ENCODE results near the gene CCDC157. TPM values are rescaled to one million over a fixed set of nuclear protein-coding genes. Genes with fewer than 3 reads are reported as not detected.
A peak's percentile ranks its signal among the peaks of the same experiment; 100 is the strongest.
"Not testable (repeated sequence)": the region's sequence is repeated elsewhere in the genome, so short reads cannot be mapped to it uniquely, and the experiment has no call there.

Gene CCDC157
- total RNA-seq, 2 donors from 2014 or later: 1.6 to 2.3 TPM

- no peak for ATAC-seq
- DNase-seq: no peak
- intact Hi-C loops (cut with DNase I, micrococcal nuclease): no loop called here
These were observed 32.6 kb upstream of the CCDC157 start for GRCh38 chr22:30324014-30324730.

- DNase-seq: peak; percentile 64 to 83
- intact Hi-C loops (cut with DNase I, micrococcal nuclease): no loop called here
- peak; percentile 54 for ATAC-seq
These were observed 31.6 kb upstream of the CCDC157 start for GRCh38 chr22:30325065-30325720.

- intact Hi-C loops (cut with DNase I, micrococcal nuclease): loop anchor here in 1 of 2 donors (2.0 kb wide), 1 partner anchor 37 kb away; the partner anchor contains the start of gene CASTOR1
- ATAC-seq: no peak
- DNase-seq: peak in 1 of 2 donors; percentile 49
These were observed 31.0 kb upstream of the CCDC157 start for GRCh38 chr22:30325724-30326254.

- ATAC-seq (peak; percentile 52), DNase-seq (peak; percentile 70)
- intact Hi-C loops (cut with DNase I, micrococcal nuclease): loop anchor here in 1 of 2 donors (2.0 kb wide), 1 partner anchor 37 kb away; the partner anchor contains the start of gene CASTOR1
These were observed 30.5 kb upstream of the CCDC157 start for GRCh38 chr22:30326255-30326705.

- intact Hi-C loops (cut with DNase I, micrococcal nuclease): loop anchor here in 1 of 2 donors (2.0 kb wide), 1 partner anchor 38 kb away; the partner anchor contains the start of gene CASTOR1
- peak; percentile 94 to 95 for DNase-seq
- ATAC-seq: peak; percentile 81
These were observed 30.0 kb upstream of the CCDC157 start, which contains the start of gene TBC1D10A for GRCh38 chr22:30326706-30327362. TBC1D10A (minus strand) TSS chr22:30326941; CDS start chr22:30326881, 60 bp downstream.

GRCh38 chr22:30327864-30328345, 28.9 kb upstream of the CCDC157 start:
- DNase-seq (peak in 1 of 2 donors; percentile 62), ATAC-seq (peak; percentile 47)
- intact Hi-C loops (cut with DNase I, micrococcal nuclease): loop anchor here in 1 of 2 donors (2.0 kb wide), 1 partner anchor 39 kb away; the partner anchor contains the start of gene CASTOR1

GRCh38 chr22:30328466-30329049, 28.2 kb upstream of the CCDC157 start:
- no peak for DNase-seq
- intact Hi-C loops (cut with DNase I, micrococcal nuclease): no loop called here
- ATAC-seq: peak; percentile 17

GRCh38 chr22:30332551-30332950, 24.3 kb upstream of the CCDC157 start:
- intact Hi-C loops (cut with DNase I, micrococcal nuclease): no loop called here
- ATAC-seq (no peak), DNase-seq (no peak)

- DNase-seq (peak in 1 of 2 donors; percentile 34), ATAC-seq (peak; percentile 87)
- intact Hi-C loops (cut with DNase I, micrococcal nuclease): no loop called here
These were observed 23.7 kb upstream of the CCDC157 start for GRCh38 chr22:30332994-30333706.

- ATAC-seq (no peak), DNase-seq (no peak)
- intact Hi-C loops (cut with DNase I, micrococcal nuclease): no loop called here
These were observed 23.1 kb upstream of the CCDC157 start for GRCh38 chr22:30333707-30334087.

- ATAC-seq (no peak), DNase-seq (no peak)
- intact Hi-C loops (cut with DNase I, micrococcal nuclease): no loop called here
These were observed 22.2 kb upstream of the CCDC157 start for GRCh38 chr22:30334646-30335045.

- no peak for ATAC-seq
- intact Hi-C loops (cut with DNase I, micrococcal nuclease): no loop called here
- no peak for DNase-seq
These were observed 21.6 kb upstream of the CCDC157 start for GRCh38 chr22:30335236-30335635.

- ATAC-seq (no peak), DNase-seq (no peak)
- intact Hi-C loops (cut with DNase I, micrococcal nuclease): no loop called here
These were observed 19.9 kb upstream of the CCDC157 start for GRCh38 chr22:30336752-30337460.

- intact Hi-C loops (cut with DNase I, micrococcal nuclease): no loop called here
- DNase-seq: no peak
- no peak for ATAC-seq
These were observed 19.4 kb upstream of the CCDC157 start for GRCh38 chr22:30337461-30337778.

- ATAC-seq; DNase-seq; intact Hi-C loops (cut with DNase I, micrococcal nuclease): not testable (repeated sequence)
These were observed 18.5 kb upstream of the CCDC157 start for GRCh38 chr22:30338341-30338740.

- DNase-seq (no peak), ATAC-seq (no peak)
- intact Hi-C loops (cut with DNase I, micrococcal nuclease): no loop called here
These were observed 18.0 kb upstream of the CCDC157 start for GRCh38 chr22:30338802-30339201.

GRCh38 chr22:30340911-30341685, 15.7 kb upstream of the CCDC157 start:
- no peak for ATAC-seq
- no peak for DNase-seq

More at GRCh38 chr22:30340911-30341685, 15.7 kb upstream of the CCDC157 start:
- intact Hi-C loops (cut with DNase I, micrococcal nuclease): no loop called here

Data from left colon (tissue), 2 donors.